ENCODE data around the gene KDM4C. TPM values are rescaled to one million over a fixed set of nuclear protein-coding genes. Genes with fewer than 3 reads are reported as not detected.

KDM4C gene
- total and polyA plus RNA-seq, 2 of the 4 experiments (the other 2 are of a cell fraction), result 11.8 to 23.8 TPM

DNA sequence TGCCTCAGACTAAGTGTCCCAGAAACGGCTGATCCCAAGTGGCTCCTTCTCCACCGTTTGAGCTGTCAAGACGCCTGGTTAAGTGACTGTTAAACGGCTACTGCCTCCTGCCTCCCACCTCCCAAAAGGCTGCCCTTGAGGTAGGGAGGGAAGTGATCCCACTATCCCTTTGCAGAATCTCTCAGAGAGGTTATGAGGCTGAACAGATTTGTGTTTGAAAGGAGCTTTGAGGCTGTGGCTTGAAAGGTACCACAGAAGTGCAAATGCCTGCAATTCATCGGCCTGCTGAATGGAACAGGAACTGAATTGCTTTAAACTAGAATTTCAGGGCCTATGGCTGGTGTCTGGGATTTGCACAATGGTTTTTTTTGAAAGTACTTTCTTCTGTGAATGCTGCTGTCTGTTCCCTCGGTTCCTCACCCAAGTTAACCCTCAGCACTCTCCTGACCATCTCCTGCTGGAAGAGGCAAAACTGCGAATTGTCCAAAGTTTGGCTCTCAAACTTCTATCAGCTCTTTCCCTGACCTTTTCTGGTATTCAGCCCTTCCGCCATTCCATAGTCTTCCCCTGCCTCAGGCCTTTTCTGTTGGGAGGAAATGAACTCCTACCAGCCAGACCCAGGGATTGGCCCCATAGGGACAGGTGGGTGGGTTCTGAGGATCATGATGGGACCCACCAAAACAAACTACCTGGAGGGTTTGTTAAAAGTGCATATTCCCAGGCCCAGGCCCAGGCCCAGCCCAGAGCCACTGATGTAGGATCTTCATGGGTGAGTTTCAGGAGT lies 453.3 kb downstream of the KDM4C start:
- no peak overlapping the region for H3K14ac ChIP-seq (replicated peaks; ENCODE audit: low read depth, low read length)
- no peak overlapping the region for H3K18ac ChIP-seq (ENCODE audit: low read depth, low read length)
- no peaks in the 10 kb centered on the region for H3K9me1 ChIP-seq (ENCODE audit: insufficient read depth, low read length)
- no peak overlapping the region for H3K27ac ChIP-seq (ENCODE audit: insufficient read depth, low read length)
- no peak overlapping the region for H2BK5ac ChIP-seq (ENCODE audit: low read depth, low read length, poor library complexity, severe bottlenecking)
- H3K56ac ChIP-seq (ENCODE audit: extremely low read depth, insufficient read depth, low read length), result no peak overlapping the region
- no peak for ATAC-seq (ENCODE audit: low read depth)
- no peak overlapping the region for H3K23ac ChIP-seq (ENCODE audit: low read depth, low read length)
- no peaks in the 10 kb centered on the region for H3K9me3 ChIP-seq (ENCODE audit: control insufficient read depth, insufficient read depth, low read length)
- H2BK20ac ChIP-seq (ENCODE audit: low read depth, low read length), result no peak overlapping the region
- no peak overlapping the region for H4K91ac ChIP-seq (ENCODE audit: insufficient read depth, low read depth, low read length)
- no peak overlapping the region for H4K5ac ChIP-seq (ENCODE audit: low read depth, low read length)
- no peak overlapping the region for H2AK9ac ChIP-seq (replicated peaks; ENCODE audit: low read depth, low read length, poor library complexity)
- no peaks in the 10 kb centered on the region for H4K20me1 ChIP-seq (ENCODE audit: insufficient read depth, low read length)
- no peaks in the 10 kb centered on the region for H3K4me1 ChIP-seq (ENCODE audit: control insufficient read depth, insufficient read depth, low read length)
- H3K4ac ChIP-seq (ENCODE audit: low read depth, low read length), result no peak overlapping the region
- WGBS, 2 experiments (ENCODE audit: extremely low coverage in 2 of 2, insufficient read length in 1 of 2), result no CpG with 5 or more reads among the region's 8 CpGs
- ChIA-PET POLR2A (ENCODE audit: unreplicated experiment) (interaction anchor here (0.6 kb wide), 1 partner anchor 143 kb away, joined by 3 read pairs; no protein-coding TSS in a partner anchor), CTCF (no interaction called here)
- in situ Hi-C loops (cut with MboI; ENCODE audit: low sequenced_read_pairs), result no loop called here
- no peak overlapping the region for H3K9ac ChIP-seq (ENCODE audit: low read depth, low read length)
- H4K8ac ChIP-seq (ENCODE audit: low read depth in 2 of 2, low read length in 2 of 2), result no peak overlapping the region
- intact Hi-C loops (cut with micrococcal nuclease), result no loop called here
- H3K27me3 ChIP-seq (ENCODE audit: control insufficient read depth, insufficient read depth, low read length), result peaks cover 6% of the 10 kb centered on the region
- BruUV-seq (replicated peaks), result no TSS peak
- no peak for DNase-seq
- H2AK5ac ChIP-seq (ENCODE audit: low read depth, low read length), result no peak overlapping the region
- H3K36me3 ChIP-seq (ENCODE audit: control insufficient read depth, insufficient read depth, low read length), result no peaks in the 10 kb centered on the region
- H3K4me2 ChIP-seq (ENCODE audit: low read depth, low read length), result no peak overlapping the region
- H2AFZ ChIP-seq (replicated peaks; ENCODE audit: low read length, poor library complexity), result no peak overlapping the region
- no peak overlapping the region for H3K4me3 ChIP-seq (ENCODE audit: insufficient read depth, low read depth, low read length)
- dilution Hi-C loops (cut with HindIII; ENCODE audit: low sequenced_read_pairs, unreplicated experiment), result no loop called here
- H2BK15ac ChIP-seq (ENCODE audit: low read depth, low read length), result no peak overlapping the region
- no peak overlapping the region for H2BK120ac ChIP-seq (ENCODE audit: low read depth, low read length)
- TF ChIP-seq CHD1 (IDR thresholded peaks at IDR 0.05; ENCODE audit: low read depth, low read length) (no peak), SMC3 (IDR thresholded peaks at IDR 0.05; ENCODE audit: low read depth, low read length) (no peak), POLR2A (IDR thresholded peaks at IDR 0.05; ENCODE audit: low read depth, low read length) (no peak), RCOR1 (IDR thresholded peaks at IDR 0.05; ENCODE audit: insufficient replicate concordance, low read length) (no peak), NFE2L2 (IDR thresholded peaks at IDR 0.05; ENCODE audit: low read depth, low read length) (no peak), RAD21 (IDR thresholded peaks at IDR 0.05; ENCODE audit: low read length) (no peak)
- TF ChIP-seq, protein P1, sequence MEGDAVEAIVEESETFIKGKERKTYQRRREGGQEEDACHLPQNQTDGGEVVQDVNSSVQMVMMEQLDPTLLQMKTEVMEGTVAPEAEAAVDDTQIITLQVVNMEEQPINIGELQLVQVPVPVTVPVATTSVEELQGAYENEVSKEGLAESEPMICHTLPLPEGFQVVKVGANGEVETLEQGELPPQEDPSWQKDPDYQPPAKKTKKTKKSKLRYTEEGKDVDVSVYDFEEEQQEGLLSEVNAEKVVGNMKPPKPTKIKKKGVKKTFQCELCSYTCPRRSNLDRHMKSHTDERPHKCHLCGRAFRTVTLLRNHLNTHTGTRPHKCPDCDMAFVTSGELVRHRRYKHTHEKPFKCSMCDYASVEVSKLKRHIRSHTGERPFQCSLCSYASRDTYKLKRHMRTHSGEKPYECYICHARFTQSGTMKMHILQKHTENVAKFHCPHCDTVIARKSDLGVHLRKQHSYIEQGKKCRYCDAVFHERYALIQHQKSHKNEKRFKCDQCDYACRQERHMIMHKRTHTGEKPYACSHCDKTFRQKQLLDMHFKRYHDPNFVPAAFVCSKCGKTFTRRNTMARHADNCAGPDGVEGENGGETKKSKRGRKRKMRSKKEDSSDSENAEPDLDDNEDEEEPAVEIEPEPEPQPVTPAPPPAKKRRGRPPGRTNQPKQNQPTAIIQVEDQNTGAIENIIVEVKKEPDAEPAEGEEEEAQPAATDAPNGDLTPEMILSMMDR (conservative IDR thresholded peaks at IDR 0.05; ENCODE audit: low read depth, low read length), result no peak
- H3K79me1 ChIP-seq (ENCODE audit: low read depth in 1 of 2, low read length in 2 of 2), result no peaks in the 10 kb centered on the region
